VCaP (cell line): Measurements from ENCODE around the gene EPYC.

Experiments used
- H3K27ac ChIP-seq: fragments of 450-650 bp; 2 replicates; pipeline ENCODE4 v1.5.1; 2017
- TF ChIP-seq, protein P1 (sequence below): fragments of 450-650 bp; conservative IDR thresholded peaks from 2 replicates; pipeline ENCODE4 v1.5.1; 2017; ENCODE audit warnings: mild to moderate bottlenecking, moderate library complexity

Gene EPYC

DNA sequence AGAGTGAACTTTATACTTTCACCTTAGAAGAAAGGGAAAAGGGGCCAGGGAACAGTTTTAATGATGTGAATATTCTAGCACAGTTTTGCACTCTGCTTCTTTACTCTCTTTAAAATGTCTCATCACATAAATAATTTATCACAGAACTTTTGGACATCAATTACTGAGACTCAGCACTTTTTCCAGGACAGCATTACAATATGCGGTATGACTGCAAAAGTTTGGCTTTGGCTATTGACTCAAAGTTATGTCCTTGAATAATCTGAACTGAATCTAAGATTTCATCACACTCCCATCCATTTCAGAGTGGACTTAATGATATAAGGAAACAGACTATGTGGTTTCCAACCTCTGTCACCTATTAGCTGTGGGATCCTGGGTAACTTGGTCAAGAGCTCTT lies 61.5 kb downstream of the EPYC start:
- TF ChIP-seq, protein P1, sequence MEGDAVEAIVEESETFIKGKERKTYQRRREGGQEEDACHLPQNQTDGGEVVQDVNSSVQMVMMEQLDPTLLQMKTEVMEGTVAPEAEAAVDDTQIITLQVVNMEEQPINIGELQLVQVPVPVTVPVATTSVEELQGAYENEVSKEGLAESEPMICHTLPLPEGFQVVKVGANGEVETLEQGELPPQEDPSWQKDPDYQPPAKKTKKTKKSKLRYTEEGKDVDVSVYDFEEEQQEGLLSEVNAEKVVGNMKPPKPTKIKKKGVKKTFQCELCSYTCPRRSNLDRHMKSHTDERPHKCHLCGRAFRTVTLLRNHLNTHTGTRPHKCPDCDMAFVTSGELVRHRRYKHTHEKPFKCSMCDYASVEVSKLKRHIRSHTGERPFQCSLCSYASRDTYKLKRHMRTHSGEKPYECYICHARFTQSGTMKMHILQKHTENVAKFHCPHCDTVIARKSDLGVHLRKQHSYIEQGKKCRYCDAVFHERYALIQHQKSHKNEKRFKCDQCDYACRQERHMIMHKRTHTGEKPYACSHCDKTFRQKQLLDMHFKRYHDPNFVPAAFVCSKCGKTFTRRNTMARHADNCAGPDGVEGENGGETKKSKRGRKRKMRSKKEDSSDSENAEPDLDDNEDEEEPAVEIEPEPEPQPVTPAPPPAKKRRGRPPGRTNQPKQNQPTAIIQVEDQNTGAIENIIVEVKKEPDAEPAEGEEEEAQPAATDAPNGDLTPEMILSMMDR = no peak
- no peak overlapping the region for H3K27ac ChIP-seq

DNA sequence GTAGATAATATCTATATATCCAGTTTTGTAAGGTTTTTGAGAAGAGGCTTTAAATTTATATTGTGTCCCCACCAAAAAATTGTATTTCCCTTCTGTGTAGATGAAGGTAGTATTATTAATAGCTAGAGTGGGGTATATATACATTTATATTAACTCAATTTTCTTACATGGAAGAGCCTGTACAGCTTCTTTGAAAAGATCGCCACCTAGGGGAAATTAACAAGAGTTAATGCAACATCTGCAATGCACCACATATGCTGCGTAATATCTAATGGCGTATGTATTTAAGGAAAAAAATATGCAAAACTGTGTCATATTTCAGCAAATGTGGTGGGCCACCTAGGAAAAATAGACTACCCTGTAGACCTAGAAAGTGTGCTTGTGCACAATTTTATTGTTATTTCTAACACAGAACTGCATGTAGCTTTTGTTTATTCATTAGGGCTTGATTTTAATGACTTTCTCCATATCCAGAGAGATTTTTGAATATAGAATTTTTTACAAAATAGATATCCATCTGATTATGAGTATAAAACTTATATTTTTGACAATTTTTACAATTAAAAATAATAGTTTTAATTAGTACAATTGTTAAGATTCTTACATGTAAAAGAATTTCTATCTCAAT lies 63.8 kb downstream of the EPYC start:
- no peak overlapping the region for H3K27ac ChIP-seq
- TF ChIP-seq, protein P1 = peak; percentile 95

DNA sequence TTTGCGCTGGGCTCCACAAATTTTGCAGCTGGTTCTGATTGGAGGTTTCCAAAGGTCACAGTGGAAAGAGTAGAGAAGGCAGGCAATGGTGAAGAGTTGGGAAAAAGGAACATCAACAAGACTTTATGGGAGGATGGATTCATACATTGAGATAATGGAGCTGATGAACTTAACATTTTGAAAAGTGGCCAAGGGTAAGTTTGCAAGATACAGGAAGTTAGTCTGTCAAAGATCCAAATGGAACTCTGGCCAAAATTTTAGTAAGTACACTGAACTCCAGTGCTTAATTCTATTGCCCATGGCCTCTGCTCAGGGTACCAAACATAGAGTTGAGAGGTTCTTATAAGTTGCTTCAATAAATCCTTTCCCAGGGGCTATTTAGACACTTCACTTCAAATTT lies 65.4 kb downstream of the EPYC start:
- peak overlapping the region; percentile 55 for H3K27ac ChIP-seq
- TF ChIP-seq, protein P1 = no peak

DNA sequence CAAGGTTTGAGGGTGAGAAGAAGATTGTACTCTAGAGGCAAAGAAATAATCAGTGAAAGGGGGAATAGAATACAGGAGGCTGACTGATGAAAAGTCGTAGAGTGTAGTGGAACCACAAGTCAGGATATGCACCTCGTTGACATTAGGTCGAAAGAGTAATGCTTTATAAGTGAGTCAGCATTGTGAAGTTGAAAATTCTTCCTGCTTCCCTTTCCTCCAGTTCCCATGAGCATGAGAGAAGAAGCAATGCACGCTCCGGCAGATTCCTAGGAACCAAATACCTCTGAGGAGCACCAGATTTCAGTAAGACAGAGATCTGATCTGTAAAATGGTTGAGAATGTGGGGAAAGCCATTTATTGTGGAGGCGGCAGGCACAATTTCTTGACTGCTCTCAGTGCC lies 66.3 kb downstream of the EPYC start:
- peak overlapping the region; percentile 55 for H3K27ac ChIP-seq
- TF ChIP-seq, protein P1 = no peak

DNA sequence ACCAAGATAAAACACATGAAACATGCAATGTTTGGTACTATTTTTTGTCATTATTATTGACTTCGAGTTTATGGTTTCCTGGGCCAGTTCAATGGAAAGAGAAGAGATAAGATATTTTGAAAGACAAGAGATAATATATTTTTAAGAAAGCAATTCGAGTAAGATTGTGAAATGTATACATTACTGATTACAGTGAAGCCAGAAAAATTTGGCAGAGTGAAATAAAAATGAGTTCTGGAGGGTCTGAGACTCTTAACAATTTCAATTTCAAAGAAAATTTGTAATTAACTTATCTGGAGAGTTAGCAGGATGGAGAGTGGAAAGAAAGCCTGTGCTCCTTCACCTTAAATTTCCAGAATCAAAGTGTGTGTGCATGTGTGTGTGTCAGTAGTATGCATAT lies 67.1 kb downstream of the EPYC start:
- no peak overlapping the region for H3K27ac ChIP-seq
- TF ChIP-seq, protein P1 = no peak

DNA sequence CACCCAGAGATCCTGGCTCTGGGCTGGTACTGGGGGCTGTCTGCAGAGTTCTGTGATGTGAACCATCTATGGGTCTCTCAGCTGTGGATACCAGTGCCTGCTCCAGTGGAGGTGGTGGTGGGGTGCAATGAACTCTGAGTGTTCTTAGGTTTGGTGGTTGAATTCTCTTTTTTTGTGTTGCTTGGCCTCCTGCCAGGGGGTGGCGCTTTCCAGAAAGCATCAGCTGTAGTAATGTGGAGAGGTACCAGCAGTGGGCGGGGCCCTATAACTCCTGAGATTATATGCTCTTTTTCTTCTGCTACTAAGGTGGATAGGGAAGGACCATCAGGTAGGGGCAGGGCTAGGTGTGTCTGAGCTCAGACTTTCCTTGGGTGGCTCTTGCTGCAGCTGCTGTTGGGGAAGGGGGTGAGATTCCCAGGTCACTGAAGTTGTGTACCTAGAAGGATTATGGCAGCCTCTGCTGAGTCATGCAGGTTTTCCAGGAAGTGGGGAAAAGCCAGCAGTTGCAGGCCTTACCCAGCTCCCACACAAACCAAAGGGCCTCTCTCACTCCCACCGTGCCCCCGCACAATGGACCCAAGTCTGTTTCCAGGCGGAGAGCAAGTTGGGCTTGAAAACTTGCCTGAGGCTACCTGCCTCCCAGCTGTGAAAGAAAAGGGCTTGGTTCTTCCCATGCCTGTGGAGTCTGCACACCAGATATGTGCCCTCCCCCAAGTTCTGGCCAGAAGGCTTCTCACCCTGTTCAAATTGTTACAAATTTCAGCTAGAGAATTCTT lies 68.4 kb downstream of the EPYC start:
- no peak overlapping the region for H3K27ac ChIP-seq
- TF ChIP-seq, protein P1 = no peak

DNA sequence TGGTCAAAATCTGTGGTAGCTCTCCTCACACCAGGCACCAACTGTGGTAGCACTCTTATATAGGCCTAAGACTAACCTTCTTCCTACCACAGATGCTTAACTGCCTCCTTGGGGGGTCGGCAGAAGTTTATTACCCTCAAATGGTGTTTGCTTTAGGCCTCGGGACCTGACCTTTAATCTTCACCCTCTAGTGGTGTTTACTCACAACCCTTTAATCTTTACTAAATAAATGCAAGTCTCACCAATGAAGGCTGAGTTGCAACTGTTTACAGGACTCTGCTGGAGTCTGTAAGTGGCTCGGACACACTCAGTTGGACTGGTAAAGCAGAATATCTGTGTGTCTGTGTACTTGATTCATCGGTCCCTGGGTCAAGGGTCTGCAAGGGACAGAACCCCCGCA lies 79.2 kb downstream of the EPYC start:
- H3K27ac ChIP-seq = no peak overlapping the region
- TF ChIP-seq, protein P1 = no peak
